ENCODE measurements around the gene LEMD3. TPM values are rescaled to one million over a fixed set of nuclear protein-coding genes. Genes with fewer than 3 reads are reported as not detected.

Gene LEMD3
- polyA plus RNA-seq, 3 donors: 5.5 to 9.5 (median 6.0) TPM

DNA sequence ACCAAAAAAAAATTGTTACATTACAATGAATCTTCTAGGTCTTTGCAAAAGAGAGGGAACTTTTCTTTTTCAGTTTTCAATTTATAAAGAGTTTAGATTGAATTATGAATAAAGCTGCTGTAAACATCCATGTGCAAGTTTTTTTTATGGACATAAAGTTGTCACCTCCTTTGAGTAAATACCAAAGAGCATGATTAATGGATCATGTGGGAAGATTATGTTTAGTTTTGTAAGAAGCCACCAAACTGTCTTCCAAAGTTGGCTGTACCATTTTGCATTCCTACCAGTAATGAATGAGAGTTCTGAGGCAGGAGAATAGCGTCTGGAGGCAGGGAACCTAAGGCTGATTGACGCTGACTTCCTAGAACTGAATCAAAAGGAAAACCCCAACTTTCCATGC is 30.2 kb downstream of the LEMD3 start:
- H3K27ac ChIP-seq (ENCODE audit: low read depth, low read length): no peak overlapping the region
- WGBS, 3 donors: 93 to 97% (median 94%) methylated on average over 2 of the region's 2 CpGs

- H3K27ac ChIP-seq (ENCODE audit: low read depth, low read length): no peak overlapping the region
- WGBS, 3 donors: 96 to 97% (median 97%) methylated on average over 6 of the region's 6 CpGs
These were observed 30.8 kb downstream of the LEMD3 start for GRCh38 chr12:65200007-65200665.

DNA sequence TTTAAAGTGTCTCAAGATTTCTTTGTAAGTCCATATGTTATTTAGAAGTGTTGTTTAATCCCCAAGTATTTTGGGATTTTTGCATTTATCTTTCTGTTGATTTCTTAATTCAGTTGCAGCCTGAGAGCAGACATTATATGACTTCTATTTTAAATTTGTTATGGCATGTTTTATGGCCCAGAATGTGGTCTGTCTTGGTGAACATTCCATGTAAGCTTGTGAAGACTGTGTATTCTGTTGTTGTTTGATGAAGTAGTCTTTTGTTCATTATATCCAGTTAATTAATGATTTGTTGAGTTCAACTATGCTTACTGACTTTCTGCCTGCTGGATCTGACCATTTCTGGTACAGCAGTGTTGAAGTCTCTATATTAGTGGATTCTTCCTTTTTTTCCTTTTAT is 34.0 kb downstream of the LEMD3 start:
- no peak overlapping the region for H3K27ac ChIP-seq (ENCODE audit: low read depth, low read length)

- no peak overlapping the region for H3K27ac ChIP-seq (ENCODE audit: low read depth, low read length)
- 69 to 98% (median 75%) methylated on average over 2 of the region's 2 CpGs for WGBS, 3 donors
These were observed 35.6 kb downstream of the LEMD3 start for GRCh38 chr12:65204886-65205525.

- H3K27ac ChIP-seq (ENCODE audit: low read depth, low read length): no peak overlapping the region
These were observed 36.5 kb downstream of the LEMD3 start for GRCh38 chr12:65205886-65206285.

- WGBS, 3 donors: 87 to 92% (median 90%) methylated on average over 2 of the region's 2 CpGs
- H3K27ac ChIP-seq (ENCODE audit: low read depth, low read length): no peak overlapping the region
These were observed 38.7 kb downstream of the LEMD3 start for GRCh38 chr12:65208125-65208524.

- WGBS, 3 donors: 62 to 69% (median 66%) methylated on average over 3 of the region's 3 CpGs
- no peak overlapping the region for H3K27ac ChIP-seq (ENCODE audit: low read depth, low read length)
These were observed 39.7 kb downstream of the LEMD3 start for GRCh38 chr12:65208964-65209654.

GRCh38 chr12:65209655-65210043 is 40.3 kb downstream of the LEMD3 start:
- 18 to 43% (median 26%) methylated on average over 2 of the region's 2 CpGs for WGBS, 3 donors
- no peak overlapping the region for H3K27ac ChIP-seq (ENCODE audit: low read depth, low read length)

GRCh38 chr12:65217086-65217485 is 47.7 kb downstream of the LEMD3 start:
- H3K27ac ChIP-seq (ENCODE audit: low read depth, low read length): no peak overlapping the region

- no peak overlapping the region for H3K27ac ChIP-seq (ENCODE audit: low read depth, low read length)
- WGBS, 3 donors: 96 to 99% (median 97%) methylated on average over 2 of the region's 2 CpGs
These were observed 51.4 kb downstream of the LEMD3 start for GRCh38 chr12:65220761-65221160.

- 73 to 100% (median 89%) methylated on average over 1 of the region's 1 CpG for WGBS, 3 donors
- H3K27ac ChIP-seq (ENCODE audit: low read depth, low read length): no peak overlapping the region
These were observed 60.1 kb downstream of the LEMD3 start for GRCh38 chr12:65229441-65229840.

GRCh38 chr12:65232476-65233077 is 63.2 kb downstream of the LEMD3 start:
- WGBS, 3 donors: 7 to 21% (median 10%) methylated on average over 3 of the region's 3 CpGs
- H3K27ac ChIP-seq (ENCODE audit: low read depth, low read length): no peak overlapping the region

DNA sequence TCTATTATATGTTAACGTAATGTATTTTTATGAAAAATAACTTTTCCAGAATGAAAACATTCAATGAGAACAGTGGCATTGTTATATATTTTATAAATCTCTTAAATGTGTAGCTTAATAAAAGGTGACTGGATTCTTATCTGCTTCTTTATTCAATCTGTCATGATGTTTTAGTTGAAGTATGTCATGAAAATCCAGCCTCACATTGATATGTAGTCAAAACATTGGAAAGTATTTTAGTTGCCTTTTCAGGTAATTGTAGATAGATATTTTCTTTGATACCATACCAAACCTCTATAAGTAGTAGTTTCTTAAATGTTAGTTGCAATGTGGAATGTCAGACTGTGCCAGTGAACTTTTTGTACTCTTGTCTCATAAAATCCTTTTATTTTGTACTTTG is 67.8 kb downstream of the LEMD3 start:
- H3K27ac ChIP-seq (ENCODE audit: low read depth, low read length): no peak overlapping the region
- WGBS, 3 donors: 95 to 100% (median 99%) methylated on average over 1 of the region's 1 CpG

- no peak overlapping the region for H3K27ac ChIP-seq (ENCODE audit: low read depth, low read length)
- WGBS, 3 donors: 86 to 95% (median 95%) methylated on average over 3 of the region's 3 CpGs
These were observed 69.2 kb downstream of the LEMD3 start for GRCh38 chr12:65238609-65239008.

- no peak overlapping the region for H3K27ac ChIP-seq (ENCODE audit: low read depth, low read length)
- 91 to 94% (median 94%) methylated on average over 2 of the region's 2 CpGs for WGBS, 3 donors
These were observed 79.6 kb downstream of the LEMD3 start for GRCh38 chr12:65248656-65249633.

GRCh38 chr12:65252515-65252914 is 83.1 kb downstream of the LEMD3 start:
- no peak overlapping the region for H3K27ac ChIP-seq (ENCODE audit: low read depth, low read length)
- WGBS, 3 donors: 63 to 83% (median 77%) methylated on average over 1 of the region's 1 CpG

- H3K27ac ChIP-seq (ENCODE audit: low read depth, low read length): no peak overlapping the region
These were observed 88.6 kb downstream of the LEMD3 start for GRCh38 chr12:65257986-65258385.

DNA sequence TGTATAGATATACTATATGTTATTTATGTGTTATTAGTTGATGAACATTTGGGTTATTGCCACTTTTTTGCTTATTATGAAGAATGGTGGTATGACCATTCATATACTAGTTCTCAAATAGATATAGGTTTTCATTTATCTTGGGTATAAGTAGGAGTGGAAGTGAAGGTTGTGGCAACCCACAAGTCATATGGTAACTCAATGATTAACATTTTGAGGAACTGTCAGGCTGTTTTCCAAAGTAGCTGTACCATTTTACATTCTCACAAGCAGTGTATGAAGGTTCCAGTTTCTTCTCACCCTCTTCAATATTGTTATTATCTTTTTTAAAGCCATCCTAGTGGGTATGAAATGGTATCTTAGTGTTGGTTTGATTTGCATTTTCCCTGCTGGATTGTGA is 90.1 kb downstream of the LEMD3 start:
- H3K27ac ChIP-seq (ENCODE audit: low read depth, low read length): no peak overlapping the region

GRCh38 chr12:65263777-65264176 is 94.4 kb downstream of the LEMD3 start:
- 53 to 90% (median 66%) methylated on average over 4 of the region's 4 CpGs for WGBS, 3 donors
- no peak overlapping the region for H3K27ac ChIP-seq (ENCODE audit: low read depth, low read length)

All from adipose tissue (tissue), 3 donors.